Measurements from ENCODE around the gene KIF19. TPM values are rescaled to one million over a fixed set of nuclear protein-coding genes. Genes with fewer than 3 reads are reported as not detected.

KIF19 gene
- total and polyA plus RNA-seq, 2 experiments from 2014 or later: not detected

- Histone ChIP-seq H2AFZ (no peak overlapping the region), H3K27me3 (replicated peaks; ENCODE audit: insufficient read depth) (no peaks in the 10 kb centered on the region; the same call in 1 of the 2 replicates), H3K9me2 (ENCODE audit: insufficient read depth) (no peaks in the 10 kb centered on the region), H3K4me1 (ENCODE audit: insufficient read depth) (peaks cover 4% of the 10 kb centered on the region; the same call in 1 of the 2 replicates), H3K9me3 (ENCODE audit: low read depth) (no peaks in the 10 kb centered on the region), H3F3A (ENCODE audit: insufficient read depth) (no peaks in the 10 kb centered on the region), H3K27ac (no peak overlapping the region), H3K79me2 (ENCODE audit: insufficient read depth) (no peaks in the 10 kb centered on the region), H3K9ac (no peak overlapping the region), H3K4me2 (ENCODE audit: unreplicated experiment) (no peak overlapping the region), H3K36me3 (ENCODE audit: low read depth) (no peaks in the 10 kb centered on the region), H3K4me3 (no peak overlapping the region), H4K20me1 (ENCODE audit: insufficient read depth) (no peaks in the 10 kb centered on the region)
- peak; percentile 40 for DNase-seq
- in situ Hi-C loops (cut with MboI): no loop called here
- WGBS, 2 experiments (ENCODE audit: low coverage in 1 of 2, low lambda C conversion rate in 2 of 2, missing lambda C conversion rate in 2 of 2): 47 to 54% methylated on average over 10 of the region's 10 CpGs
- TF ChIP-seq EZH2 (IDR thresholded peaks at IDR 0.05; ENCODE audit: insufficient read depth, poor library complexity, severe bottlenecking): no peak
These were observed 30.1 kb upstream of the KIF19 start for GRCh38 chr17:74295625-74296547.

GRCh38 chr17:74296548-74296936 is 29.5 kb upstream of the KIF19 start:
- DNase-seq: peak; percentile 62
- no peaks in the 10 kb centered on the region for H3F3A ChIP-seq (ENCODE audit: insufficient read depth)
- WGBS, 2 experiments (ENCODE audit: low coverage in 1 of 2, low lambda C conversion rate in 2 of 2, missing lambda C conversion rate in 2 of 2): 1 to 7% methylated on average over 5 of the region's 5 CpGs

GRCh38 chr17:74297941-74298340 is 28.1 kb upstream of the KIF19 start:
- Histone ChIP-seq H3K27me3 (replicated peaks; ENCODE audit: insufficient read depth) (no peaks in the 10 kb centered on the region; the same call in 1 of the 2 replicates), H3K36me3 (ENCODE audit: low read depth) (no peaks in the 10 kb centered on the region), H3K9me3 (ENCODE audit: low read depth) (no peaks in the 10 kb centered on the region), H3K4me3 (no peak overlapping the region), H3K9me2 (ENCODE audit: insufficient read depth) (no peaks in the 10 kb centered on the region), H3K4me1 (ENCODE audit: insufficient read depth) (peaks cover 4% of the 10 kb centered on the region; the same call in 1 of the 2 replicates), H3K79me2 (ENCODE audit: insufficient read depth) (no peaks in the 10 kb centered on the region), H3K9ac (no peak overlapping the region), H4K20me1 (ENCODE audit: insufficient read depth) (no peaks in the 10 kb centered on the region), H3F3A (ENCODE audit: insufficient read depth) (no peaks in the 10 kb centered on the region), H3K27ac (no peak overlapping the region), H3K4me2 (ENCODE audit: unreplicated experiment) (no peak overlapping the region), H2AFZ (no peak overlapping the region)
- DNase-seq: peak; percentile 68
- WGBS, 2 experiments (ENCODE audit: low coverage in 1 of 2, low lambda C conversion rate in 2 of 2, missing lambda C conversion rate in 2 of 2): 41 to 43% methylated on average over 4 of the region's 4 CpGs
- in situ Hi-C loops (cut with MboI): no loop called here
- TF ChIP-seq EZH2phosphoT487 (IDR thresholded peaks at IDR 0.05; ENCODE audit: insufficient read depth, low read depth): no peak
- TF ChIP-seq EZH2 (IDR thresholded peaks at IDR 0.05; ENCODE audit: insufficient read depth, poor library complexity, severe bottlenecking): no peak

More at GRCh38 chr17:74296548-74296936, 29.5 kb upstream of the KIF19 start:
- in situ Hi-C loops (cut with MboI): no loop called here
- TF ChIP-seq EZH2phosphoT487 (IDR thresholded peaks at IDR 0.05; ENCODE audit: insufficient read depth, low read depth): no peak
- TF ChIP-seq EZH2 (IDR thresholded peaks at IDR 0.05; ENCODE audit: insufficient read depth, poor library complexity, severe bottlenecking): no peak
- H3K79me2 ChIP-seq (ENCODE audit: insufficient read depth): no peaks in the 10 kb centered on the region
- no peaks in the 10 kb centered on the region; the same call in 1 of the 2 replicates for H3K27me3 ChIP-seq (replicated peaks; ENCODE audit: insufficient read depth)
- no peak overlapping the region for H3K4me2 ChIP-seq (ENCODE audit: unreplicated experiment)
- H3K27ac ChIP-seq: no peak overlapping the region
- H3K4me1 ChIP-seq (ENCODE audit: insufficient read depth): peaks cover 4% of the 10 kb centered on the region; the same call in 1 of the 2 replicates
- no peak overlapping the region for H2AFZ ChIP-seq
- H3K36me3 ChIP-seq (ENCODE audit: low read depth): no peaks in the 10 kb centered on the region
- H4K20me1 ChIP-seq (ENCODE audit: insufficient read depth): no peaks in the 10 kb centered on the region
- no peaks in the 10 kb centered on the region for H3K9me3 ChIP-seq (ENCODE audit: low read depth)
- H3K4me3 ChIP-seq: no peak overlapping the region
- H3K9ac ChIP-seq: no peak overlapping the region
- H3K9me2 ChIP-seq (ENCODE audit: insufficient read depth): no peaks in the 10 kb centered on the region

- Histone ChIP-seq H3K9me3 (ENCODE audit: low read depth) (no peaks in the 10 kb centered on the region), H3K36me3 (ENCODE audit: low read depth) (no peaks in the 10 kb centered on the region), H3F3A (ENCODE audit: insufficient read depth) (no peaks in the 10 kb centered on the region), H3K4me1 (ENCODE audit: insufficient read depth) (peaks cover 4% of the 10 kb centered on the region; the same call in 1 of the 2 replicates), H3K9ac (no peak overlapping the region), H3K27ac (no peak overlapping the region), H3K27me3 (replicated peaks; ENCODE audit: insufficient read depth) (no peaks in the 10 kb centered on the region; the same call in 1 of the 2 replicates), H3K9me2 (ENCODE audit: insufficient read depth) (no peaks in the 10 kb centered on the region), H3K4me3 (no peak overlapping the region), H3K79me2 (ENCODE audit: insufficient read depth) (no peaks in the 10 kb centered on the region), H2AFZ (no peak overlapping the region), H4K20me1 (ENCODE audit: insufficient read depth) (no peaks in the 10 kb centered on the region), H3K4me2 (ENCODE audit: unreplicated experiment) (no peak overlapping the region)
- in situ Hi-C loops (cut with MboI): no loop called here
- WGBS, 2 experiments (ENCODE audit: low coverage in 1 of 2, low lambda C conversion rate in 2 of 2, missing lambda C conversion rate in 2 of 2): 68 to 70% methylated on average over 7 of the region's 7 CpGs
- TF ChIP-seq EZH2phosphoT487 (IDR thresholded peaks at IDR 0.05; ENCODE audit: insufficient read depth, low read depth): no peak
- no peak for TF ChIP-seq EZH2 (IDR thresholded peaks at IDR 0.05; ENCODE audit: insufficient read depth, poor library complexity, severe bottlenecking)
- DNase-seq: no peak
These were observed 27.2 kb upstream of the KIF19 start for GRCh38 chr17:74298778-74299177.

Measured in GM23248 (cell line).